GM20000 (cell line): ENCODE measurements around the gene PAPPA.

Experiments used
- DNase-seq: peaks from one replicate; pipeline ENCODE4 v3.0.0; 2012; ENCODE audit warnings: low spot score
- TF ChIP-seq, protein P1 (sequence below): IDR thresholded peaks from 2 replicates; pipeline ENCODE4 v1.5.1; 2012; ENCODE audit warnings: mild to moderate bottlenecking, control low read depth; ENCODE audit errors: extremely low read depth, missing control alignments

PAPPA gene

DNA sequence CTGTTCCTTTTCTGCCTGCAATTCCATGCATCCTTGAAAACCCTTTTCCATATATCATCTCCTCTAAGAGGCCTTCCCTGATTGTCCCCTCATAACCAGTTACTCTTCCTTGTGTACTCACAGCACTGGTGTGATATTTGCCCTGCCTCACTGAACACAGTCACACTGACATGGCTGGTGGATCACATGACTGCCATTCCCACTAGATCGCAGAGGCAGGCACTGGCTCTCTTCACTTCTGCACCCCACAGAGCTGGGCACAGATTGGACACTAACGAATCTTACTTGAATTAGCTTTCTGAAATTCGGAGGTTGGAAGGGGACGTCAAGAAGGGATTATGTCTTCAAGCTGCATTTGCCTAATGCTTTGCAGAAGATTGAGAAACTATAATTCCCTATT is 208.0 kb downstream of the PAPPA start:
- DNase-seq = no peak
- TF ChIP-seq, protein P1, sequence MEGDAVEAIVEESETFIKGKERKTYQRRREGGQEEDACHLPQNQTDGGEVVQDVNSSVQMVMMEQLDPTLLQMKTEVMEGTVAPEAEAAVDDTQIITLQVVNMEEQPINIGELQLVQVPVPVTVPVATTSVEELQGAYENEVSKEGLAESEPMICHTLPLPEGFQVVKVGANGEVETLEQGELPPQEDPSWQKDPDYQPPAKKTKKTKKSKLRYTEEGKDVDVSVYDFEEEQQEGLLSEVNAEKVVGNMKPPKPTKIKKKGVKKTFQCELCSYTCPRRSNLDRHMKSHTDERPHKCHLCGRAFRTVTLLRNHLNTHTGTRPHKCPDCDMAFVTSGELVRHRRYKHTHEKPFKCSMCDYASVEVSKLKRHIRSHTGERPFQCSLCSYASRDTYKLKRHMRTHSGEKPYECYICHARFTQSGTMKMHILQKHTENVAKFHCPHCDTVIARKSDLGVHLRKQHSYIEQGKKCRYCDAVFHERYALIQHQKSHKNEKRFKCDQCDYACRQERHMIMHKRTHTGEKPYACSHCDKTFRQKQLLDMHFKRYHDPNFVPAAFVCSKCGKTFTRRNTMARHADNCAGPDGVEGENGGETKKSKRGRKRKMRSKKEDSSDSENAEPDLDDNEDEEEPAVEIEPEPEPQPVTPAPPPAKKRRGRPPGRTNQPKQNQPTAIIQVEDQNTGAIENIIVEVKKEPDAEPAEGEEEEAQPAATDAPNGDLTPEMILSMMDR = no peak

DNA sequence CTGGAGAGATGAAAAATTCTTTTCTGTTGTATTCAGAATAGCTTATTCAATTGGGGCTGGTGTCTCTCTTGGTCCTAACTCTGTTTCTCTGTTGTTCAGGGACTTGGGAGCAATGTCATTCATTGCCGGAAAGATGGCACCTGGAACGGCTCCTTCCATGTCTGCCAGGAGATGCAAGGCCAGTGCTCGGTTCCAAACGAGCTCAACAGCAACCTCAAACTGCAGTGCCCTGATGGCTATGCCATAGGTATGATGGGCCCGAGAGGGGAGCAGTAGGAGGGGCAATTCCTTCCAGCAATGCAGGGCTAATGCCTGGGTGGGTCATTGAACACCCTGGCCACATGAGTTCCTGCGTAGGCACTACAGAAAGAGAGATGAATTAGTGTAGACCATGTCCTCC is 208.9 kb downstream of the PAPPA start:
- DNase-seq = no peak
- TF ChIP-seq, protein P1 = no peak

DNA sequence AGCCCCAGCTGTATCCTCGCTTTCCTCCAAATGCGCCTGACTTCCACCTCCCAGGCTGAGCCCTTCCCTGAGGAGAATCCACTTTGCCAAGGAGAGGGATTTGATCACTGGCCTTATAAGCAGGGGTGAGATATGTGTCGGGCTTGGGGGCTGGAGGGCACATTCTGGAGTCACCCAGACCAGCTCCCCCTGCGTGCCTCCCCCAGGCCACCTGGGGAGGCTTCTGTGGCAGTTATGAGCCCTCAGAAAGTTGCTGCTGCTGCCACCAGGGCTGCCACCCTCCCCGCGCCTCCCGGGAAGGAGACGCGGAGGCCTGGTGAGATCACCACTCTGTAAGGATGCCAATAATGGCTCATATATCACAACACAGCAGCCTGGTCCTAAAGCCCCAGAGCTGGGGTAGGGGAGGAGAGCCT is 211.5 kb downstream of the PAPPA start:
- TF ChIP-seq, protein P1 = no peak
- no peak for DNase-seq

DNA sequence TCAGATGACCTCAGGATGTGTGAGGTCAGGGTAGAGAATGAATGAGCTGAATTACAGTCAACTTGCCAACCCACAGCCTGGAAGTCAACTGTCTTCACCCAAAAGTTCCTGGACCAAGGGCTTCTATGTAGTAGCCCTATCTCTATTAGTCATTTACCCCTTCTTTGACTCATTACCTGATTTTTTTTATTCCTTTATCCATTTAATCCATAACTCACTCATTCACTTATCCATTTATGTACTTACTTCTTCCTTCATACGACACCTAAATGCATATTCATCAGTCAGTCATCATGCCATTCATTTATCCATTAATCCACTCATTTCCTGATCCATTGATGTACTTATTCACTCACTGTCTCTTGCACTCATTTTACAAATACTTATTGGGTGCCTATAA is 212.7 kb downstream of the PAPPA start:
- TF ChIP-seq, protein P1 = no peak
- DNase-seq = no peak

DNA sequence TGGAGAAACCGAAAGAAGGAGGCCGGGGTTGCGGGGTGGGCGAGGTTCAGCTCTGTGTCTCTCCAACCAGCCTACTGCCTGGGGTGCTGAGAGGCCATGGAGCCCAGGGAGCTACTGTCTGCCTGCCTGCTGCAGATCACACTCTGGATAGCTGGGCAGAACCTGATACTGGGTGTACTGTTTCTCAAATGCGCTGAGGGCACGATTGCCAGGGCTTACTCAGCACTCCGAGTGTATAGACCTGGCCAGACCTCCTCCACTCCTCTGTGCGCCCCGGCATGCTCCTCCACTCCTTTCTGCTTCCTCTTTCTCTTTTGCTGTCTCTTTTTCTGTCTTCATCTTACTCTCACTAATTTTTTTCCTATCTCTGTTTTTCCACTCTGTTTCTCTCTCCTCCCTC is 215.1 kb downstream of the PAPPA start:
- TF ChIP-seq, protein P1 = no peak

DNA sequence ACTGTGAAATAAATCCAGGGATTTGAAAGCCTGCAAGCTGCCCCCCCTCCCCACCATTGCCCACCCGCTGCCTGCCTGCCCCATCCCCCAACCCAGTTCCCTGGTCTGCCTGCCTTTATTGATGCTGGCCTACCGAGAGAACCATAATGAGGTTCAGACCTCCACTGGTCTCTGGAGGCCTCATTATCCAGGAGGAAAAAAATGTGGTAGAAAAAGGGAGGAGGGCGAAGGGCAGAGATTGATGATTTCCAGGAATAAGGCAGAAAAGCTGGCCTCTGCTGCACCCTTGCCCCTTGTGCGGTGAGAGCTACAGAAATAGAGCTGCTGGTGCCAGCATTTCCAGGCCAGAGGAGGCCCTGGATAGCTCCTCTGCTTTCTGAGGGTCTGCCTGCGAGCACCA is 216.1 kb downstream of the PAPPA start:
- TF ChIP-seq, protein P1 = no peak
- DNase-seq = no peak

More for the DNA sequence above, 215.1 kb downstream of the PAPPA start:
- DNase-seq = no peak

DNA sequence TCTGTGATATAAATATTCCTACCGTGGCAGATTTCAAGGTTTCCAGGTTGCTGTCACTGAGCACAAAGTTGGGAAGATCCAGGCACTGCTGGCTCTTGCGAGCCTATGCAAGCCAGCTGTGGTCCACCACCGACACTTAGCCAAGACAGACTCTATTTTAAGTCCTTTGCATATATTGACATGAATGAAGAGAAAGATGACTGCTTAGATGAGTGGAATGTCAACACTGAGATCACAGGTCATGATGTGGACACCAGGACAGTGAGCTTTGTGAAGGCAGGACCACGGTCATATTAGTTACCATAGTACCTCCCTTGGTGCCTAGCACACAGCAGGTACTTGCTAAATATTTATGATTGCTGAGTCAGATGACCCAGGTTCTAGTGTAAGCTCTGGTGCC is 217.0 kb downstream of the PAPPA start:
- no peak for DNase-seq
- TF ChIP-seq, protein P1 = no peak
